ENCODE data around the gene ADAM11. TPM values are rescaled to one million over a fixed set of nuclear protein-coding genes. Genes with fewer than 3 reads are reported as not detected.

The ADAM11 gene
- total and polyA plus RNA-seq, 9 of the 15 experiments (the other 6 are each of a cell fraction or from before 2014, with no cell fraction given): 0.01 to 0.31 (median 0.14) TPM; not detected in 2

- Histone ChIP-seq H3K27ac (ENCODE audit: extremely low read depth, low read depth, low read length) (no peak overlapping the region), H3K4me2 (ENCODE audit: insufficient read depth, low read length) (no peak overlapping the region), H3K9ac (ENCODE audit: insufficient read depth in 1 of 2, low read depth in 2 of 2, low read length in 2 of 2) (no peak overlapping the region), H3K4me3 (no peak overlapping the region), H3K4me1 (replicated peaks in 1 of 2; ENCODE audit: control insufficient read depth in 2 of 2, insufficient read depth in 2 of 2, low read length in 2 of 2) (no peaks in the 10 kb centered on the region; a peak in 1 of 5 replicates), H3K79me2 (ENCODE audit: control insufficient read depth, insufficient read depth, low read length) (no peaks in the 10 kb centered on the region), H4K20me1 (replicated peaks; ENCODE audit: control insufficient read depth, insufficient read depth, low read length) (no peaks in the 10 kb centered on the region), H3K9me3 (replicated peaks; ENCODE audit: control insufficient read depth, insufficient read depth, low read depth, low read length) (no peaks in the 10 kb centered on the region), H3K27me3 (ENCODE audit: control insufficient read depth in 2 of 2, insufficient read depth in 2 of 2, low read length in 2 of 2) (peaks cover 44 to 61% of the 10 kb centered on the region in 2 experiments), H3K36me3 (ENCODE audit: control insufficient read depth, insufficient read depth, low read length) (no peaks in the 10 kb centered on the region), H2AFZ (ENCODE audit: low read depth, low read length) (no peak overlapping the region), H3K9me1 (ENCODE audit: control insufficient read depth, insufficient read depth, low read length) (no peaks in the 10 kb centered on the region)
- DNase-seq (ENCODE audit: extremely low read depth in 1 of 4, low spot score in 3 of 4): no peak
- TF ChIP-seq YY1 (IDR thresholded peaks at IDR 0.05; ENCODE audit: borderline replicate concordance in 1 of 3, control insufficient read depth in 1 of 3, extremely low read depth in 1 of 3, insufficient read depth in 3 of 3, insufficient read length in 1 of 3, insufficient replicate concordance in 2 of 3, low read depth in 1 of 3, low read length in 2 of 3) (no peak), ZNF124 (CRISPR knock-in tag; IDR thresholded peaks at IDR 0.05) (no peak), NCOA6 (IDR thresholded peaks at IDR 0.05) (no peak), NFATC3 (IDR thresholded peaks at IDR 0.05) (no peak), HLTF (IDR thresholded peaks at IDR 0.05) (no peak), ZNF695 (CRISPR knock-in tag; IDR thresholded peaks at IDR 0.05) (no peak), NONO (IDR thresholded peaks at IDR 0.05; ENCODE audit: low read depth in 2 of 2, low read length in 1 of 2) (no peak), EZH2 (IDR thresholded peaks at IDR 0.05; ENCODE audit: borderline replicate concordance, low read depth, low read length) (no peak)
- FAIRE-seq: no peak
- BruUV-seq (replicated peaks): no TSS peak
- CTCF ChIA-PET (ENCODE audit: low intra/inter-chr PET ratio): no interaction called here
- 4% methylated on average over 10 of the region's 10 CpGs for WGBS (ENCODE audit: insufficient coverage, low coverage, missing lambda C conversion rate)
- intact Hi-C loops (cut with micrococcal nuclease): no loop called here
- in situ Hi-C loops (cut with MboI): no loop called here
- no peak for ATAC-seq
- POLR2A ChIA-PET: interaction anchor here (0.5 kb wide), 1 partner anchor 172 kb away, joined by 3 read pairs; no protein-coding TSS in a partner anchor
These were observed 45.7 kb downstream of the ADAM11 start for GRCh38 chr17:44804302-44805089.
